ENCODE measurements around the gene TRMT10A. TPM values are rescaled to one million over a fixed set of nuclear protein-coding genes. Genes with fewer than 3 reads are reported as not detected.

The TRMT10A gene
- polyA plus RNA-seq, 2 of the 4 experiments (the other 2 are of a cell fraction), result 6.8 to 10.6 TPM

DNA sequence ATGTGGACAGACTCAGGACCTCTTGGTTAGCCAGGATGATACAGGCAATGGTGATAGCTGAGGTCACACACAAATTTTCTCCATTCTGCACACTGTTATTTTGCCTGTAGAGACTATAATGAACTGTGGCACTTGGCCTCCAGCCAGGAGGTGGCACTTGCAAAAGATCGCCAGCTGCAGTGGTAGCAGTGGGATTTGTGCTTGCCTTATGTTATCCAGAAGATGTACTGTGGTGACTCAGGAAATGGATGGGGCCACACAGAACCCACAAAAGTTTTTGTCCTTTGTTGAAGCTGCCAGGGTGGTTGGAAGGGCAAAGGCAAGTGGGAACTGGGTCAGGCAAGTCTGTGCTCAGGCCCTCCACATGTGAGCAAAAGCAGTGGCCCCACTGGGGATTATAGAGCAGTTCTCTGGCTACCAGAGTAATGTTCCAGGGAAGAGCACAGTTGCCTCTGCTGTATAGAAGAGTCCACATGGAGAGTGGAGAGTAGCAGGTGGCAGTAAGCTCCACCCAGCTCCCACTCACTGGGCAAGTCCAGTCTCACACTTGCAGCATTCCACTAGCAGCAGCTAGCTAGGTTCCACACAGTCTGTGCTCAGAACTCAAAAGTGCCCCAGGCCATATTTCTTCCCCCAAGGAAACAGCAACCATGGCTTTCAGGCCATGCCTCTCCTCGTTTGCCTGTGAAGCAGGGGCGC, 58.9 kb downstream of the TRMT10A start (continued):
- no peak for TF ChIP-seq FOSL2 (IDR thresholded peaks at IDR 0.05)
- TF ChIP-seq FOSL2 (CRISPR knock-in tag; IDR thresholded peaks at IDR 0.05), result no peak
- no peak for TF ChIP-seq BHLHE40 (IDR thresholded peaks at IDR 0.05; ENCODE audit: low read depth, low read length)
- no peak for TF ChIP-seq RAD21 (conservative IDR thresholded peaks at IDR 0.05 in 1 of 2, IDR thresholded peaks at IDR 0.05 in 1 of 2)
- TF ChIP-seq KDM5A (IDR thresholded peaks at IDR 0.05), result no peak
- no peak for TF ChIP-seq CHD2 (IDR thresholded peaks at IDR 0.05; ENCODE audit: low read length, partially characterized antibody)
- TF ChIP-seq HEYL (CRISPR knock-in tag; IDR thresholded peaks at IDR 0.05), result no peak
- no peak for TF ChIP-seq ZFP36 (IDR thresholded peaks at IDR 0.05; ENCODE audit: borderline replicate concordance, partially characterized antibody)
- TF ChIP-seq TP53 (CRISPR knock-in tag; IDR thresholded peaks at IDR 0.05), result no peak
- no peak for TF ChIP-seq EP300 (IDR thresholded peaks at IDR 0.05)

Other genes with a start within 250 kb of the TRMT10A start
- gene ADH1B, start 242.6 kb downstream of the TRMT10A start, polyA plus RNA-seq (2011; rRNA removed), result not detected in 2 replicates
- gene ADH1B, start 242.6 kb downstream of the TRMT10A start, polyA plus RNA-seq (2017; fragmentation: RNase III; extraction: RNeasy Plus Mini Kit Qiagen cat#74134 plus additional on column Dnase treatment), result not detected in 3 replicates
- gene ADH1C, start 211.3 kb downstream of the TRMT10A start, polyA plus RNA-seq (2011; rRNA removed), result not detected in 2 replicates
- gene ADH1C, start 211.3 kb downstream of the TRMT10A start, polyA plus RNA-seq (2017; fragmentation: RNase III; extraction: RNeasy Plus Mini Kit Qiagen cat#74134 plus additional on column Dnase treatment), result not detected in 3 replicates
- not detected in 2 replicates for gene ADH7, start 128.7 kb downstream of the TRMT10A start, polyA plus RNA-seq (2011; rRNA removed)
- gene ADH7, start 128.7 kb downstream of the TRMT10A start, polyA plus RNA-seq (2017; fragmentation: RNase III; extraction: RNeasy Plus Mini Kit Qiagen cat#74134 plus additional on column Dnase treatment), result not detected in 3 replicates
- not detected in 2 replicates for gene C4orf17, start 53.0 kb downstream of the TRMT10A start, polyA plus RNA-seq (2011; rRNA removed)
- not detected in 3 replicates for gene C4orf17, start 53.0 kb downstream of the TRMT10A start, polyA plus RNA-seq (2017; fragmentation: RNase III; extraction: RNeasy Plus Mini Kit Qiagen cat#74134 plus additional on column Dnase treatment)
- gene MTTP, start 10.8 kb upstream of the TRMT10A start, polyA plus RNA-seq (2011; rRNA removed), result 0.04 TPM in 1 of 2 replicates, not detected in the other
- gene MTTP, start 10.8 kb upstream of the TRMT10A start, polyA plus RNA-seq (2017; fragmentation: RNase III; extraction: RNeasy Plus Mini Kit Qiagen cat#74134 plus additional on column Dnase treatment), result 0.03 TPM in 1 of 3 replicates, not detected in the others
- not detected in 2 replicates for gene C4orf54, start 93.8 kb upstream of the TRMT10A start, polyA plus RNA-seq (2011; rRNA removed)
- gene C4orf54, start 93.8 kb upstream of the TRMT10A start, polyA plus RNA-seq (2017; fragmentation: RNase III; extraction: RNeasy Plus Mini Kit Qiagen cat#74134 plus additional on column Dnase treatment), result not detected in 3 replicates